Effector memory CD8-positive, alpha-beta T cell (primary cell): ENCODE results near the gene ABHD4.
"Not testable (repeated sequence)": the region's sequence is repeated elsewhere in the genome, so short reads cannot be mapped to it uniquely, and the experiment has no call there.

Experiments
- ATAC-seq: fragments of 150-1000 bp; cut with Tn5 transposase; replicated peaks from 2 replicates; pipeline ENCODE4 v1.10.0; 2021; ENCODE audit warnings: mild to moderate bottlenecking, moderate library complexity
- DNase-seq, 3 experiments: peaks; one replicate each; pipeline ENCODE4 v3.0.0; 2021
- H3K27ac Mint-ChIP-seq, 2 donors: one replicate each; pipeline ENCODE4 v1.8.0; 2022; ENCODE audit warnings: mild to moderate bottlenecking in 2 of 2, mixed read lengths in 2 of 2, moderate library complexity in 2 of 2
- H3K27me3 Mint-ChIP-seq, 2 donors: one replicate each; pipeline ENCODE4 v1.8.0; 2022; ENCODE audit warnings: mixed read lengths in 2 of 2
- H3K36me3 Mint-ChIP-seq: one replicate; pipeline ENCODE4 v1.8.0; 2022; ENCODE audit warnings: mild to moderate bottlenecking, moderate library complexity, mixed read lengths; ENCODE audit not compliant: insufficient read depth
- H3K4me1 Mint-ChIP-seq, 2 donors: one replicate each; pipeline ENCODE4 v1.8.0; 2022; ENCODE audit warnings: low read depth in 2 of 2, mixed read lengths in 2 of 2
- H3K4me3 Mint-ChIP-seq, 2 donors: one replicate each; pipeline ENCODE4 v1.8.0; 2022; ENCODE audit warnings: mild to moderate bottlenecking in 2 of 2, mixed read lengths in 2 of 2, moderate library complexity in 2 of 2
- H3K9me3 Mint-ChIP-seq, 2 donors: one replicate each; pipeline ENCODE4 v1.8.0; 2022; ENCODE audit warnings: mixed read lengths in 2 of 2

ABHD4 gene

GRCh38 chr14:22630066-22630465 is 32.0 kb downstream of the ABHD4 start:
- H3K4me1 Mint-ChIP-seq, result no peaks in the 10 kb centered on the region

DNA sequence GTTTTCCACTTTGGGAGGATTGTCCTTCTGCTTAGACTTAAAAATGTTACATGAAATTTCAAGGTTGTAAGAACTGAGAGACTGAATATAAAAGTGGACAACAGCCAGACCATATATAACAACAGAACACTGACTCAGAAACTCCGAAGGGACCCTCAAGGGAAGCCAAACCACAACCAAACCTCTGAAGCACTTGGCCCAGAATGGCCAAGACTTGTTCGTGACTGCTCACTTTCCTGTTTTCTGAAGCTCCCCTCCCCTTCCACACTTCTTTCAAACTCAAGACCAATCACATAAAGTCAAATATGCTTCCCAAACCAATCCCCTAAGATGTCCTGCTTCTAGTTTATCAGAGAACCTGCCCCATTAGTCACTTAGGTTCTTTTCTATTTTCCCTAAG is 32.4 kb downstream of the ABHD4 start:
- Mint-ChIP-seq H3K4me1 (no peaks in the 10 kb centered on the region), H3K27ac (no peak overlapping the region), H3K36me3 (no peaks in the 10 kb centered on the region), H3K4me3 (no peak overlapping the region), H3K27me3 (peaks cover 43 to 72% of the 10 kb centered on the region in 2 donors), H3K9me3 (no peaks in the 10 kb centered on the region)
- ATAC-seq (no peak), DNase-seq (no peak)

More at GRCh38 chr14:22630066-22630465, 32.0 kb downstream of the ABHD4 start:
- Mint-ChIP-seq H3K9me3 (no peaks in the 10 kb centered on the region), H3K4me3 (no peak overlapping the region), H3K27ac (no peak overlapping the region), H3K27me3 (peaks cover 43 to 72% of the 10 kb centered on the region in 2 donors), H3K36me3 (no peaks in the 10 kb centered on the region)
- no peak for ATAC-seq
- no peak for DNase-seq

GRCh38 chr14:22634233-22634900 is 36.3 kb downstream of the ABHD4 start:
- no peak for DNase-seq
- Mint-ChIP-seq H3K36me3 (no peaks in the 10 kb centered on the region), H3K9me3 (no peaks in the 10 kb centered on the region), H3K4me1 (no peaks in the 10 kb centered on the region), H3K27ac (no peak overlapping the region), H3K4me3 (no peak overlapping the region), H3K27me3 (peaks cover 28 to 50% of the 10 kb centered on the region in 2 donors)
- no peak for ATAC-seq

GRCh38 chr14:22635980-22636379 is 37.9 kb downstream of the ABHD4 start:
- not testable (repeated sequence) for ATAC-seq

GRCh38 chr14:22640192-22640591 is 42.1 kb downstream of the ABHD4 start:
- H3K9me3 Mint-ChIP-seq, result no peaks in the 10 kb centered on the region
- DNase-seq (no peak), ATAC-seq (no peak)
- no peak overlapping the region for H3K27ac Mint-ChIP-seq
- H3K36me3 Mint-ChIP-seq, result no peaks in the 10 kb centered on the region
- H3K4me3 Mint-ChIP-seq, result no peak overlapping the region
- H3K4me1 Mint-ChIP-seq, result no peaks in the 10 kb centered on the region
- H3K27me3 Mint-ChIP-seq, result peaks cover 9 to 10% of the 10 kb centered on the region in 2 donors

More at GRCh38 chr14:22635980-22636379, 37.9 kb downstream of the ABHD4 start:
- not testable (repeated sequence) for H3K27ac Mint-ChIP-seq, H3K4me1 Mint-ChIP-seq, H3K36me3 Mint-ChIP-seq, H3K4me3 Mint-ChIP-seq, H3K9me3 Mint-ChIP-seq, DNase-seq
- peaks cover 16 to 34% of the 10 kb centered on the region in 2 donors for H3K27me3 Mint-ChIP-seq

DNA sequence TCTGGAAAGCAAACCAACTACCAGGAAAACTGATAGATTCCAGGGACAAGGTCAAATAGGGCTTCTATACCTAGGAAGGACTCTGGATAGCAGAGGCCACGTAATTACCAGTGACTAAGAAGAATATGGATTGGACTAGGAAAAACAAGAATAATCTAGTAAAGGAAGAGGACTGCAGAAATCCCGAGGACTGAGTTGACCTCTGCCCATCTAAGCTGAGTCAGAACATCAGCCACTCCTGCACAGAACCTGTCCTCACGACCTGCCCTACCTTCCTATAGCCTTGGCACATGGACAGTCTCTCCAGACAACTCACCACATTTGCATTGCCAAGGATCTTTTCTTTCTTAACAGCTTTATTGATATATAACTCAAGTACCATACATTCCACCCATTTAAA is 43.7 kb downstream of the ABHD4 start:
- Mint-ChIP-seq H3K27me3 (peaks cover 9 to 10% of the 10 kb centered on the region in 2 donors), H3K4me3 (no peak overlapping the region), H3K27ac (no peak overlapping the region), H3K36me3 (no peaks in the 10 kb centered on the region), H3K9me3 (no peaks in the 10 kb centered on the region), H3K4me1 (no peaks in the 10 kb centered on the region)
- ATAC-seq (no peak), DNase-seq (no peak)

GRCh38 chr14:22644305-22644635 is 46.2 kb downstream of the ABHD4 start, which contains the start of gene OR6J1:
TSS of gene OR6J1 (minus strand) at chr14:22644352. CDS start at chr14:22634811, 9,541 bp downstream.
- Mint-ChIP-seq H3K4me3 (no peak within 1 kb of the TSS), H3K4me1 (no peaks in the 10 kb centered on the region), H3K9me3 (no peaks in the 10 kb centered on the region), H3K27ac (no peak within 1 kb of the TSS), H3K36me3 (no peaks in the 10 kb centered on the region), H3K27me3 (peaks cover 10 to 16% of the 10 kb centered on the region in 2 donors)
- no peak for DNase-seq
- no peak for ATAC-seq

GRCh38 chr14:22646570-22647254 is 48.6 kb downstream of the ABHD4 start:
- DNase-seq, result no peak

DNA sequence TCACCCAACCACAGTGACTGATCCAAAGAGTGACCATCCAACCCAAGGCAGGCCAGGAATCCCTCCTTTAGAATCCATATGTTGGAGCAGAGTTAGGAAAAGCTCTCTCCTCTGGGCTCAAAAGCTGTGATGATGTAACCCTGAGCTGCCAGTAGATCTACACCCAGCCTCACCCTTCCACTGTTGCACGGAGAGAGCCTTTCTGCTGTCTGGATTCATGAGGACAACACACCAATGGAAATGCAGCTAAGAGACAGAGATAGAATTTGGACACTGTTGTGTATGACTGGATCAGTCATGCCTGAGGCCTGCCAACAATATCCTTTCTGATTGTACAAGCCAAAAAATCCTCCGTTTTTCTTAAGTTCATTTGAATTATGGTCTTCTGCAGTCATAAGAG is 50.4 kb downstream of the ABHD4 start:
- no peak for ATAC-seq
- Mint-ChIP-seq H3K4me3 (no peak overlapping the region), H3K36me3 (no peaks in the 10 kb centered on the region), H3K27me3 (peaks cover 10 to 25% of the 10 kb centered on the region in 2 donors), H3K9me3 (no peaks in the 10 kb centered on the region), H3K4me1 (no peaks in the 10 kb centered on the region), H3K27ac (no peak overlapping the region)
- no peak for DNase-seq

More at GRCh38 chr14:22646570-22647254, 48.6 kb downstream of the ABHD4 start:
- peaks cover 10 to 25% of the 10 kb centered on the region in 2 donors for H3K27me3 Mint-ChIP-seq
- H3K4me1 Mint-ChIP-seq, result no peaks in the 10 kb centered on the region
- ATAC-seq, result no peak
- no peaks in the 10 kb centered on the region for H3K9me3 Mint-ChIP-seq
- no peaks in the 10 kb centered on the region for H3K36me3 Mint-ChIP-seq
- H3K27ac Mint-ChIP-seq, result no peak overlapping the region
- H3K4me3 Mint-ChIP-seq, result no peak overlapping the region

- Mint-ChIP-seq H3K27ac (no peak overlapping the region), H3K4me1 (no peaks in the 10 kb centered on the region), H3K36me3 (no peaks in the 10 kb centered on the region), H3K4me3 (no peak overlapping the region), H3K27me3 (peaks cover 0 to 16% of the 10 kb centered on the region in 2 donors), H3K9me3 (no peaks in the 10 kb centered on the region)
- ATAC-seq (no peak), DNase-seq (no peak)
Measured at GRCh38 chr14:22650046-22650739, 52.1 kb downstream of the ABHD4 start.

DNA sequence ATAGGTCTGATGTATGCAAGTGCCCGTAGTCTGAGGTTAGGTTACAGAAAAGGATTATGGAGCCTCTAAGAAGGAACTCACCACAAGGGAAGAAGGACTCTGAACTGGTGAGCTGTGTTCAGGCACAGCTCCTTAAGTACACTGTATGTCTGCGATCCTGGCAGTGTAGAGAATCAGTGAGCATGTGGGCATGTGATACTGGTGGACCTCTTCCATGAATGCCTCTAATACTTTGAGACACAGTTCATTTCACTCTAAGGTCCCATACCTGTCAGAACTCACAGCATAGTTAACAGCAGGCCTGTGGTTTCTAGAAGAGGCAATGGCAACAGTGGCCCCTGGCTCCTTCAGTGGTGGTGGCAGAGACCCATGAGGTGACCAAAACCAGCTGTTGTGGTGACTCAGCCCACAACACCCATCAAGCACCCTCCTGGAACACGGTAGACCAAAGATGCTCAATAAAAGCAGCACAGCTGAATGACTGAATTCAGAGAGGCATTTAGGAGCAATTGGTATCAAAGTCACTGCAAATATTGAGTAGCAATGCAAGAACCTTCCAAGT is 52.9 kb downstream of the ABHD4 start:
- no peak for DNase-seq
- Mint-ChIP-seq H3K9me3 (no peaks in the 10 kb centered on the region), H3K4me3 (no peak overlapping the region), H3K27ac (no peak overlapping the region), H3K27me3 (peaks cover 0 to 16% of the 10 kb centered on the region in 2 donors), H3K36me3 (no peaks in the 10 kb centered on the region), H3K4me1 (no peaks in the 10 kb centered on the region)
- no peak for ATAC-seq

DNA sequence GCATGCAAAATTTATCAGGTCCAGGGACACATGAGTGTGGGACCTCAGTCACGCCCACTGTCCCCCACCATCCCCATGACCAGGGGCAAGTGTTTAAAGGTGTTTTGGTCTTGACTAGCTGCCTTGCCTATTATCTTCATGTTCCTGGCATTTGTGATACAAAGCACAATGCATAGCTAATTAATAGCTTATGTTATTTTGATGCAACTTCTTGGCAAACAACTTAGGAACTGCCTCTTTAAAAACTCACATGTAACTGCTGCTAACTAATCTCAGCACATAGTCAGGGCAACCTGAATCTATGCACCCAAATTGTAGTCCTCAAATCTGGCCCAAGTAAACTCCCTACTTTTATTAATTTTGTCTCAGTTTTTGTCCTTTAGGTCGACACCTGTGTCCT is 53.5 kb downstream of the ABHD4 start:
- DNase-seq (no peak), ATAC-seq (no peak)
- Mint-ChIP-seq H3K36me3 (no peaks in the 10 kb centered on the region), H3K4me1 (no peaks in the 10 kb centered on the region), H3K27me3 (peaks cover 0 to 16% of the 10 kb centered on the region in 2 donors), H3K9me3 (no peaks in the 10 kb centered on the region), H3K27ac (no peak overlapping the region), H3K4me3 (no peak overlapping the region)

GRCh38 chr14:22653012-22653621 is 55.0 kb downstream of the ABHD4 start:
- peak; percentile 87 for ATAC-seq
- DNase-seq, result peak; percentile 31 to 45 (median 33)
- H3K9me3 Mint-ChIP-seq, result no peaks in the 10 kb centered on the region
- no peaks in the 10 kb centered on the region for H3K36me3 Mint-ChIP-seq
- no peak overlapping the region for H3K4me3 Mint-ChIP-seq
- no peaks in the 10 kb centered on the region for H3K4me1 Mint-ChIP-seq
- H3K27ac Mint-ChIP-seq, result no peak overlapping the region
- peaks cover 0 to 16% of the 10 kb centered on the region in 2 donors for H3K27me3 Mint-ChIP-seq
